ENCODE data around the gene IGSF9B. TPM values are rescaled to one million over a fixed set of nuclear protein-coding genes. Genes with fewer than 3 reads are reported as not detected.

Gene IGSF9B
- total RNA-seq, 4 donors from 2014 or later = 6.5 to 106 (median 29.1) TPM

GRCh38 chr11:133943950-133944698 is 12.6 kb downstream of the IGSF9B start:
- TF ChIP-seq CTCF (IDR thresholded peaks at IDR 0.05) (no peak), POLR2A (IDR thresholded peaks at IDR 0.05) (no peak)
- Histone ChIP-seq H3K36me3 (no peaks in the 10 kb centered on the region), H3K4me1 (peaks cover 8 to 25% of the 10 kb centered on the region in 2 donors), H3K9me3 (no peaks in the 10 kb centered on the region), H3K4me3 (no peak overlapping the region), H3K27ac (no peak overlapping the region), H3K27me3 (no peaks in the 10 kb centered on the region)
- intact Hi-C loops (cut with DNase I; ENCODE audit: low total_unique reads) = no loop called here
- no peak for DNase-seq

GRCh38 chr11:133942577-133942976 is 14.2 kb downstream of the IGSF9B start:
- no peaks in the 10 kb centered on the region for H3K9me3 ChIP-seq
- DNase-seq = no peak
- no peaks in the 10 kb centered on the region for H3K36me3 ChIP-seq
- H3K27me3 ChIP-seq = no peaks in the 10 kb centered on the region
- no peak for TF ChIP-seq POLR2A (IDR thresholded peaks at IDR 0.05)
- no peak for TF ChIP-seq CTCF (IDR thresholded peaks at IDR 0.05)
- H3K4me1 ChIP-seq = peaks cover 8 to 20% of the 10 kb centered on the region in 2 donors
- H3K4me3 ChIP-seq = no peak overlapping the region
- intact Hi-C loops (cut with DNase I; ENCODE audit: low total_unique reads) = no loop called here
- H3K27ac ChIP-seq = no peak overlapping the region

- Histone ChIP-seq H3K27ac (no peak overlapping the region), H3K4me1 (peaks cover 5 to 13% of the 10 kb centered on the region in 2 donors), H3K9me3 (no peaks in the 10 kb centered on the region), H3K27me3 (no peaks in the 10 kb centered on the region), H3K36me3 (no peaks in the 10 kb centered on the region), H3K4me3 (no peak overlapping the region)
- no peak for DNase-seq
- intact Hi-C loops (cut with DNase I; ENCODE audit: low total_unique reads) = no loop called here
- TF ChIP-seq POLR2A (IDR thresholded peaks at IDR 0.05) = no peak
- TF ChIP-seq CTCF (IDR thresholded peaks at IDR 0.05) = no peak
Measured at GRCh38 chr11:133941546-133941945, 15.2 kb downstream of the IGSF9B start.

GRCh38 chr11:133940034-133940433 is 16.7 kb downstream of the IGSF9B start:
- TF ChIP-seq CTCF (IDR thresholded peaks at IDR 0.05) (no peak), POLR2A (IDR thresholded peaks at IDR 0.05) (no peak)
- Histone ChIP-seq H3K27me3 (no peaks in the 10 kb centered on the region), H3K4me3 (no peak overlapping the region), H3K9me3 (no peaks in the 10 kb centered on the region), H3K36me3 (no peaks in the 10 kb centered on the region), H3K4me1 (no peaks in the 10 kb centered on the region), H3K27ac (no peak overlapping the region)
- intact Hi-C loops (cut with DNase I; ENCODE audit: low total_unique reads) = no loop called here
- no peak for DNase-seq

- no peak overlapping the region for H3K27ac ChIP-seq
- TF ChIP-seq CTCF (IDR thresholded peaks at IDR 0.05) (no peak), POLR2A (IDR thresholded peaks at IDR 0.05) (no peak)
Measured at GRCh38 chr11:133939558-133939957, 17.2 kb downstream of the IGSF9B start.

More at GRCh38 chr11:133939558-133939957, 17.2 kb downstream of the IGSF9B start:
- DNase-seq = no peak
- Histone ChIP-seq H3K9me3 (no peaks in the 10 kb centered on the region), H3K4me1 (no peaks in the 10 kb centered on the region), H3K36me3 (no peaks in the 10 kb centered on the region), H3K27me3 (no peaks in the 10 kb centered on the region), H3K4me3 (no peak overlapping the region)
- intact Hi-C loops (cut with DNase I; ENCODE audit: low total_unique reads) = no loop called here

Measured in uterus (tissue), 4 donors.